HG03432 (cell line): ENCODE measurements around the gene KRTAP9-4.
"Not testable (repeated sequence)": the region's sequence is repeated elsewhere in the genome, so short reads cannot be mapped to it uniquely, and the experiment has no call there.

Experiments
- ATAC-seq: cut with Tn5 transposase; IDR thresholded peaks from one replicate; pipeline ENCODE4 v1.9.1; 2021; ENCODE audit warnings: mild to moderate bottlenecking, moderate library complexity; ENCODE audit not compliant: unreplicated experiment

The KRTAP9-4 gene

DNA sequence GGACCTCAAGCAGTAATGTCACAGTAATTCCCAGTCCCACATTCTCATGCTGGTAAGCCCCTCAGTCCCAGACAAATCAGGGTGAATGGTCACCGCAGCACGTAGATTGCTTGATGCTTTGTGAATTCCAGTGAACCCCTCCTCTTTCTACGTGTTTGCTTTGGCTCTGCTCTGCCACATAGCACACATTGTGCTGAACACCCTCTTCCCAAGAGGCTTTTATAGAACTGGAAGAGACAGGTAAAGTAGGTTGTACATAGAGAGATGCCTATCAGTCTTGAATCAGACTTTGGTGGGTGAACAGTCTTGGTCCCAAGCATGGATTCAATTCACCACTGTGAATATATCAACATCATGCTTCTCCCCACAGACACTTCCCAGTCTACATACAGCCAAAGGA lies 15.1 kb downstream of the KRTAP9-4 start:
- ATAC-seq: no peak

DNA sequence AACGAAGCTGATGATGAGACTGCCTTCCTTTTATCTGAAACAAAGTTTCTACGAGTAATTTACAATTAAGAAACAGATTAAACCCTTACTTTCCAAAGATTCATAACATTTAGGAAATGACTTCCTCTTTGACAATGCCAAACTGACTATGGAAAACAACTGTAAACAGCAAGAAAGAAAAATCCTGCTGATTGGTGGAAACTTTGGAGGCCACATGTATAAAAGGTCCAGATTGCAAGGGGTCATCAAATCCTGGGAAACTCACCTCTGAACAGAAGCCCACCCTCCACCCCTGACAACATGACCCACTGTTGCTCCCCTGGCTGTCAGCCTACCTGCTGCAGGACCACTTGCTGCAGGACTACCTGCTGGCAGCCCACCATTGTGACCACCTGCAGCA lies 15.6 kb downstream of the KRTAP9-4 start, which contains the start of gene KRTAP9-6:
TSS of gene KRTAP9-6 (plus strand) at position 301 of the 400 bp plus-strand sequence. CDS start at position 301, 0 bp downstream.
- ATAC-seq: no peak

DNA sequence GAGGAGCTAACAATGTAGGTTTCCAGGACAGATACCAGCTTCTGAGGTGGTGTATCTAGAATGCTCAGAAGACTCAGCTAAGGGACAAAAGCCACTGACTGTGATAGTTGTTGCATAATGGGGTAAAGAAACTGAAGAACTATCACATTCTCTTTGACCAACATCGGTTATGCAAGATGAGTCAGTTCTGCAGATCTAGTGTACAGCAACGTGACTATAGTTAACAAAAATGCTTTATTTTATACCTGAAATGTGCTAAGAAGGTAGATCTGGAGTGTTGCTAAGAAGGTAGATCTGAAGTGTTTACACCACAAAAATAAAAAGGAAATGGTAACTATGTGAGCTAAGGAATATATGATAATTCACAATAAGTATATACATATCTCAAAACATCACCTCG lies 18.2 kb downstream of the KRTAP9-4 start:
- no peak for ATAC-seq

DNA sequence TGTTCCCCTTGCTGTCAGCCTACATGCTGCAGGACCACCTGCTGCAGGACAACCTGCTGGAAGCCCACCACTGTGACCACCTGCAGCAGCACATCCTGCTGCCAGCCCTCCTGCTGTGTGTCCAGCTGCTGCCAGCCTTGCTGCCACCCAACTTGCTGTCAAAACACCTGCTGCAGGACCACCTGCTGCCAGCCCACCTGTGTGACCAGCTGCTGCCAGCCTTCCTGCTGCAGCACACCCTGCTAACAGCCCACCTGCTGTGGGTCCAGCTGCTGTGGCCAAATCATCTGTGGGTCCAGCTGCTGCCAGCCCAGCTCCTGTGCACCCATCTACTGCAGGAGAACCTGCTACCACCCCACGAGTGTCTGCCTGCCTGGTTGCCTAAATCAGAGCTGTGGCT lies 21.8 kb downstream of the KRTAP9-4 start:
- ATAC-seq: not testable (repeated sequence)

DNA sequence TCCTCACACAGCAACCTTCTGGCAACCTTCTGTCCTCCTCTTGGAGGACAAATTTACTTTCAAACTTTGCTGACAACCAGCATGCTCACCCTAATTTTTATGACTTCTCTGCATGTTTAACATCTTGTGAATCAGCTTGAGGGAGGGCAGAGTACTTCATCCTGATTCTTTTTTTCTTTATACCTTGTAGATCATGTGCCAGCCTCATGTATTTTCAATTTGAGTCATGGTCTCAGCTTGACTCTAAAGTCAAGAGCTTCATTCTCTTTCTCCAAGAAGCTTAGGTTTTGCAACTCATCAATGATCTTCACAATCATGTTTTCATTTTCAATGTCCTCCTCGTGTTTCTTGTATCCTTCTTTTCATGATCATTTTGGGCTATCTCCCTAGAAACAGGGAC lies 22.4 kb downstream of the KRTAP9-4 start:
- no peak for ATAC-seq

DNA sequence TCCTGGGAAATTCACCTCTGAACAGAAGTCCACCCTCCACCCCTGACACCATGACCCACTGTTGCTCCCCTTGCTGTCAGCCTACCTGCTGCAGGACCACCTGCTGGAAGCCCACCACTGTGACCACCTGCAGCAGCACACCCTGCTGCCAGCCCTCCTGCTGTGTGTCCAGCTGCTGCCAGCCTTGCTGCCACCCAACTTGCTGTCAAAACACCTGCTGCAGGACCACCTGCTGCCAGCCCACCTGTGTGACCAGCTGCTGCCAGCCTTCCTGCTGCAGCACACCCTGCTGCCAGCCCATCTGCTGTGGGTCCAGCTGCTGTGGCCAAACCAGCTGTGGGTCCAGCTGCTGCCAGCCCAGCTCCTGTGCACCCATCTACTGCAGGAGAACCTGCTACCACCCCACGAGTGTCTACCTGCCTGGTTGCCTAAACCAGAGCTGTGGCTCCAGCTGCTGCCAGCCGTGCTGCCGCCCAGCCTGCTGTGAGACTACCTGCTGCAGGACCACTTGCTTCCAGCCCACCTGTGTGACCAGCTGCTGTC lies 26.2 kb downstream of the KRTAP9-4 start, which contains the start of gene KRTAP9-7:
TSS of gene KRTAP9-7 (plus strand) at position 51 of the 543 bp plus-strand sequence. CDS start at position 51, 0 bp downstream.
- ATAC-seq: not testable (repeated sequence)

DNA sequence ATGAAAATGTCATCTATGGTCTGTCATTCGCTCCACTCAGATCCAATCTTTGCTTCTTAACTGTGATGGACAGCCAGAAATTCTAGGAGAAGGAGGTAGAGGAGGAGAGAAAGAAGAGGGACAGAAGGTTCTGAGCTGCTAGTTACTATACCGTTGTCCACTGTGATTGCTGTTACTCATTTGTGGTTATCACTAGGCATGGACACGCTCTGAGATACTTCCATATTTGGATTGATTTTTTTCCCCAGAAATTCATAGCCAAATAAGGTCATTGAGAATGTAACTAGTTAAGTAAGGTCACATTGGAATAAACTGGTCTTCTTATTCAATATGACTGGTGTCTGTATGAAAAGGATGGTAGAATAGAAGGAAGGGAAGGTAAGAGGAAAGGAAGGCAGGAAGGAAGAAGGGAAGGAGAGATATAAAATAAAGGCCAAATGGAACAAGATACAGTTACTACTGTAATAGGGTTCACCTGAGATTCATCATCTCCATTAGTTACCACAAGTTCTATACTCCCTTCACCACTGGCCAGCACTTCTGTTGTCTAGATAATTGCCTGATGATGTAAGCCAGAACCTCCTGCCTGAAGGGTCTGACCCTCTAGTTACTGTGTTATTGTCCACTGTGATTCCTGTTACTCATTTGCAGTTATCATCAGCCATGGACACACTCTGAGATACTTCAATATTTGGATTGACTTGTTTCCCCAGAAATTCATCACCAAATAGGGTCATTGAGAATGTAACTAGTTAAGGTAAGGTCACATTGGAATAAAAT lies 28.9 kb downstream of the KRTAP9-4 start:
- no peak for ATAC-seq

DNA sequence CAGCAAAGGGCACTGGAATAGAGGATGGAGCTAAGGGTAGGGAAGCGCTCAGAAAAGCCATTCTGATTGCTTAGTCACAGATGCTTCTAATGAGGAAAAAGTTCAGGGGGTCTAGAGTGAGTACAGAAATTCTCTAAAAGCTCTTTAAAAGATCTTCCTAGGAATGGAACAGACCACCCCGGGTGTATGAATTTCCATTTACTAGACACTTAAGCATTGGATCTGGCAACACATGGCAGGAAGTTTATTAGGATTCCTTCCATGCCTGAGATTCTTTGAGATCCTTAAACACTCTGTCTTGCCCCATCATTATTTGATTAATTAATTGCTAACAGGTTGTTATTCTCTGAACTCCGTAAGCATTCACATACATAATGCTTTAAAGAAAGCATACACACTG lies 34.6 kb downstream of the KRTAP9-4 start:
- ATAC-seq: no peak

DNA sequence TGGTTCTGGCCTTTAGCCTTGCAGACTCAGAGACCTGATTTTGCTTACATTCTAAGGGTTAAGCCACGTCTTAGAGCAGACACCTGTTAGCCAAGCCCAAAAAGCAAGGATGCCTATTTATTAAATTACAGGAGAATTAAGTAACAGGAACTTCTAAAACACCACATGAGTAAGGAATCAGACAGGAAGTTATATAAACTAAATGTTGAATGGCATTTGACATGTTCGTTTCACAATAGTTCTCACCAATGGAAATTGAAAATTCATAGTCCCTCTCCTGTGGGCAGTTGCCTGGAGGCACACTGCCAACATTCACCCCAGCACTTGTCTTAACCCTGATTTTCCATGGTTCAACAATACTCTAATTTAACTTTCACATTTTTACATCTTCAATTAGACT lies 35.1 kb downstream of the KRTAP9-4 start:
- ATAC-seq: no peak

DNA sequence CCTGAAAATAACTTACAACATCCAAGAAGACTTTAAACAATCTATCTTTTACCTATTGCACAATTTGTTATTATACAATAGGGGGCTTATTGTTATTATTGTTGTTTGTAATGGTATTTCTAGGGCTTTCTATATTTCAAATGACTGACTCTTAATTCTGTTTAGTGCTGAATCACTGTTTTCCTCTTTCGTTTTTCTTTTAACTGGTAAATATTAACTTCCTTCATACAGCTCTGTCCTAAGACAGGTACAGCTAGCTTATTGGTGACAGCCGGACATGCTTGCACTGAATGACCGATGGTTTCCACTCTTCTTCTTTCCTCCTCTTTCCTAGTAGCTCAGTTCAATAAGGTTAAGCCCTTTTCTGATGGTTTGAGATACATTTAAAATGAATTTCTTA lies 37.6 kb downstream of the KRTAP9-4 start:
- ATAC-seq: no peak

DNA sequence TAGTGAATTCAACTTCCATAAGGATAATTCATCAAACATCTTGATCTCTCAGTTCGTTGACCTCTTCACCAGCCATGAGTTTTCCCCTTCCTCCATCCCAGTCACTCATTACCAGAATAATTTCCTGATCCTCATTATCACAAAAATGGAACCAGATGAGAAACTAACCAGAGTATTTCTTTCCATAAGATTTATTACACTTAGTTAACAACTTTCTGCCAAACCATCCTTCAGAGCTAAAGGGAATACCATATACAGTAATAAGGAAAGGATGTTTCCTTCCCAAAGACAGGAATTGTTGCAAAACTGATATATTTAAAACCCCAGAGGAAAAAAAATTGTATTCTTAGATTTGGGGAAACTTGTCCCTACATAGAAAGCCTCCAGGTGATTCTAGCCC lies 44.5 kb downstream of the KRTAP9-4 start:
- no peak for ATAC-seq

DNA sequence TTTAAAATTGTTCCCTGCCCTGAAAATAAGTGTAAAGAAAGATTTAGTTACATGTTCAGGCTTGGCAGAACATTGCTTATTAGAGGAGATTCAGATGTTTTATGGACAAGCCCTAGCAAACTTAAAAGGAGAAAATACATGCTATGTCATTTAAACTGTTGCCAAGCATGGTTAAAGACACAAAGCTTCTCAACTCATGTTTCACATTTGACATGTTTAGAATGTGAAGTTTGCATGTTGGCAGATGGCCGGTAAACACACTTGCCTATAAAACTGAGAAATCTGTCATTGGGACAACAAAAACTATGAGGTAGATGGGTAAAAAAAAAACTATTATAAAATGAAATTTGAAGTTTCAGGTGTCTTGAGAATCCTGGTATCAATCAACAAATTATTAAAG lies 47.4 kb downstream of the KRTAP9-4 start:
- ATAC-seq: no peak

DNA sequence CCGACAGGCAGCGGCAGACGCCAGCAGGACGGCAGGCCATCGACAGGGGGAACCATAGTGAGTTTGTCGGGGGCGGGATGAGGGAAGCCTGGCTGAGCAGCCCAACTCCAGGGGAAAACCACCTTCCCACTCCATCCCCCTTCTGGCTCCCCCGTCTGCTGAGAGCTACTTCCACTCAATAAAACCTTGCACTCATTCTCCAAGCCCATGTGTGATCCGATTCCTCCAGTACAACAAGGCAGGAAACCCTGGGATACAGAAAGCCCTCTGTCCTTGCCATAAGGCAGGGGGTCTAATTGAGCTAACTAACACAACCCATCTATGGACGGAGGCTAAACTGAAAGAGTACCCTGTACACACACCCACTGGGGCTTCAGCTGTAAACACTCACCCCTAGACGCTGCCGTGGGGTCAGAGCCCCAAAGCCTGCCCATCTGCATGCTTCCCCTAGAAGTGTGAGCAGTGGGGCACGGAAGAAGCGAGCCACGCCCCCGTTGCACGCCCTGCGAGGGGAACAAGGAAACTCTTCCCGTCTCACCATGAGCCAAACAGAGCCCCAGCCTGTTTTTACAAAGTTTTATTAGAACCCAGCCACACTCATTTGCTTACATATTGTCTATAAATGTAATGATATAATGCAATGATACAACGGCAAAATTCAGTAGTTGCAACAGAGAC lies 49.1 kb downstream of the KRTAP9-4 start:
- no peak for ATAC-seq
